Measurements from ENCODE around the gene PTPRA.

Gene PTPRA

GRCh38 chr20:2902818-2903217, 29.5 kb downstream of the PTPRA start:
- no peak for TF ChIP-seq CTCF (conservative IDR thresholded peaks at IDR 0.05; ENCODE audit: low read depth)
- H3K27ac ChIP-seq, result no peak overlapping the region
- DNase-seq (ENCODE audit: low spot score), result no peak
- ChIA-PET POLR2A (ENCODE audit: low non-redundant PET) (no interaction called here), CTCF (no interaction called here)

- H3K27ac ChIP-seq, result no peak overlapping the region
- ChIA-PET POLR2A (ENCODE audit: low non-redundant PET) (no interaction called here), CTCF (no interaction called here)
- no peak for TF ChIP-seq CTCF (conservative IDR thresholded peaks at IDR 0.05; ENCODE audit: low read depth)
- DNase-seq (ENCODE audit: low spot score), result no peak
Observed at GRCh38 chr20:2903686-2904085, 30.4 kb downstream of the PTPRA start.

GRCh38 chr20:2907519-2907918, 34.2 kb downstream of the PTPRA start:
- H3K27ac ChIP-seq, result no peak overlapping the region
- CTCF ChIA-PET, result interaction anchor here (0.5 kb wide), 1 partner anchor 93 kb away, joined by 3 read pairs; no protein-coding TSS in a partner anchor
- TF ChIP-seq CTCF (conservative IDR thresholded peaks at IDR 0.05; ENCODE audit: low read depth), result no peak
- DNase-seq (ENCODE audit: low spot score), result no peak
- POLR2A ChIA-PET (ENCODE audit: low non-redundant PET), result interaction anchor here (0.6 kb wide), 1 partner anchor 68 kb away, joined by 3 read pairs; no protein-coding TSS in a partner anchor

- DNase-seq (ENCODE audit: low spot score), result no peak
- ChIA-PET CTCF (no interaction called here), POLR2A (ENCODE audit: low non-redundant PET) (no interaction called here)
- TF ChIP-seq CTCF (conservative IDR thresholded peaks at IDR 0.05; ENCODE audit: low read depth), result no peak
- no peak overlapping the region for H3K27ac ChIP-seq
Observed at GRCh38 chr20:2909953-2910352, 36.7 kb downstream of the PTPRA start.

GRCh38 chr20:2911200-2911599, 37.9 kb downstream of the PTPRA start:
- ChIA-PET POLR2A (ENCODE audit: low non-redundant PET) (no interaction called here), CTCF (no interaction called here)
- no peak for DNase-seq (ENCODE audit: low spot score)
- no peak for TF ChIP-seq CTCF (conservative IDR thresholded peaks at IDR 0.05; ENCODE audit: low read depth)
- no peak overlapping the region for H3K27ac ChIP-seq

- ChIA-PET CTCF (no interaction called here), POLR2A (ENCODE audit: low non-redundant PET) (no interaction called here)
- no peak for DNase-seq (ENCODE audit: low spot score)
- TF ChIP-seq CTCF (conservative IDR thresholded peaks at IDR 0.05; ENCODE audit: low read depth), result 0 out of 2 replicates have a peak, but pooled peaks have one; percentile 18
- no peak overlapping the region for H3K27ac ChIP-seq
Observed at GRCh38 chr20:2914160-2914559, 40.9 kb downstream of the PTPRA start.

GRCh38 chr20:2917266-2917665, 44.0 kb downstream of the PTPRA start:
- TF ChIP-seq CTCF (conservative IDR thresholded peaks at IDR 0.05; ENCODE audit: low read depth), result no peak
- no peak for DNase-seq (ENCODE audit: low spot score)
- ChIA-PET POLR2A (ENCODE audit: low non-redundant PET) (interaction anchor here (0.6 kb wide), 1 partner anchor 81 kb away, joined by 4 read pairs; no protein-coding TSS in a partner anchor), CTCF (interaction anchor here (0.6 kb wide), 3 partner anchors 41 to 164 kb away, joined by 3 to 5 read pairs (median 3); no protein-coding TSS in a partner anchor)
- H3K27ac ChIP-seq, result no peak overlapping the region

Measured in RWPE1 (cell line).